ENCODE results near the gene RNASE7.
"Not testable (repeated sequence)": the region's sequence is repeated elsewhere in the genome, so short reads cannot be mapped to it uniquely, and the experiment has no call there.

The RNASE7 gene

GRCh38 chr14:20999591-20999990 lies 42.6 kb upstream of the RNASE7 start:
- no peak overlapping the region for H3K4me3 ChIP-seq (ENCODE audit: low read length)
- DNase-seq (ENCODE audit: low read depth): no peak
- no peak for TF ChIP-seq CTCF (conservative IDR thresholded peaks at IDR 0.05; ENCODE audit: low read length)

GRCh38 chr14:21001218-21001617 lies 40.9 kb upstream of the RNASE7 start:
- no peak overlapping the region for H3K4me3 ChIP-seq (ENCODE audit: low read length)
- no peak for TF ChIP-seq CTCF (conservative IDR thresholded peaks at IDR 0.05; ENCODE audit: low read length)
- no peak for DNase-seq (ENCODE audit: low read depth)

- no peak for TF ChIP-seq CTCF (conservative IDR thresholded peaks at IDR 0.05; ENCODE audit: low read length)
- DNase-seq (ENCODE audit: low read depth): no peak
- H3K4me3 ChIP-seq (ENCODE audit: low read length): no peak overlapping the region
Measured at GRCh38 chr14:21003788-21004346, 38.3 kb upstream of the RNASE7 start.

GRCh38 chr14:21009721-21010120 lies 32.4 kb upstream of the RNASE7 start:
- not testable (repeated sequence) for DNase-seq (ENCODE audit: low read depth); H3K4me3 ChIP-seq (ENCODE audit: low read length)

- TF ChIP-seq CTCF (conservative IDR thresholded peaks at IDR 0.05; ENCODE audit: low read length): no peak
- DNase-seq (ENCODE audit: low read depth): no peak
- no peak overlapping the region for H3K4me3 ChIP-seq (ENCODE audit: low read length)
Measured at GRCh38 chr14:21011136-21011535, 31.0 kb upstream of the RNASE7 start.

GRCh38 chr14:21014761-21015190 lies 27.4 kb upstream of the RNASE7 start:
- DNase-seq (ENCODE audit: low read depth): peak; percentile 80
- peak; percentile 97 for TF ChIP-seq CTCF (conservative IDR thresholded peaks at IDR 0.05; ENCODE audit: low read length)
- H3K4me3 ChIP-seq (ENCODE audit: low read length): no peak overlapping the region

GRCh38 chr14:21015312-21015711 lies 26.9 kb upstream of the RNASE7 start:
- no peak overlapping the region for H3K4me3 ChIP-seq (ENCODE audit: low read length)
- TF ChIP-seq CTCF (conservative IDR thresholded peaks at IDR 0.05; ENCODE audit: low read length): no peak
- no peak for DNase-seq (ENCODE audit: low read depth)

All from AG10803 (cell line).